ENCODE results near the gene PASK. TPM values are rescaled to one million over a fixed set of nuclear protein-coding genes. Genes with fewer than 3 reads are reported as not detected.

The PASK gene
- total RNA-seq, 1 experiment from 2014 or later, result 80.9 TPM

- TF ChIP-seq USF1 (CRISPR knock-in tag; IDR thresholded peaks at IDR 0.05) (no peak), MYBL2 (CRISPR knock-in tag; IDR thresholded peaks at IDR 0.05) (no peak), FOXP4 (CRISPR knock-in tag; IDR thresholded peaks at IDR 0.05) (no peak), ZNF121 (CRISPR knock-in tag; IDR thresholded peaks at IDR 0.05) (no peak), NR1H2 (CRISPR knock-in tag; IDR thresholded peaks at IDR 0.05) (no peak), CREB1 (CRISPR knock-in tag; IDR thresholded peaks at IDR 0.05) (no peak)
Observed at GRCh38 chr2:241189093-241189855, 40.0 kb upstream of the PASK start (continued).

GRCh38 chr2:241188361-241189092, 39.3 kb upstream of the PASK start, which contains the start of gene ANO7:
Gene ANO7, plus strand, starts transcription at chr2:241188677. Its CDS starts 1,387 bp downstream, at chr2:241190064.
- Mint-ChIP-seq H3K4me1 (peaks cover 10% of the 10 kb centered on the region), H3K27me3 (ENCODE audit: low read depth) (no peaks in the 10 kb centered on the region), H3K4me3 (no peak within 1 kb of the TSS), H3K27ac (no peak within 1 kb of the TSS), H3K36me3 (no peaks in the 10 kb centered on the region), H3K9me3 (no peaks in the 10 kb centered on the region)
- TF ChIP-seq TEAD1 (CRISPR knock-in tag; IDR thresholded peaks at IDR 0.05) (no peak), ZNF121 (CRISPR knock-in tag; IDR thresholded peaks at IDR 0.05) (0 out of 2 replicates have a peak, but pooled peaks have one; percentile 43)
- POLR2A ChIA-PET, result interaction anchor here (1.0 kb wide), 1 partner anchor 30 kb away, joined by 3 read pairs; no protein-coding TSS in a partner anchor
- DNase-seq (ENCODE audit: low spot score), result no peak
- ATAC-seq, result peak; percentile 38
- CTCF ChIA-PET, result interaction anchor here (1.3 to 1.4 kb wide), 2 partner anchors 14 to 205 kb away, joined by 3 read pairs; no protein-coding TSS in a partner anchor

- Mint-ChIP-seq H3K4me3 (no peak overlapping the region), H3K4me1 (peaks cover 10% of the 10 kb centered on the region), H3K9me3 (no peaks in the 10 kb centered on the region), H3K27ac (no peak overlapping the region), H3K27me3 (ENCODE audit: low read depth) (no peaks in the 10 kb centered on the region), H3K36me3 (no peaks in the 10 kb centered on the region)
- TF ChIP-seq GRHL2 (CRISPR knock-in tag; IDR thresholded peaks at IDR 0.05; ENCODE audit: insufficient replicate concordance, severe bottlenecking) (no peak), ZNF138 (CRISPR knock-in tag; conservative IDR thresholded peaks at IDR 0.05) (no peak), EMX1 (CRISPR knock-in tag; IDR thresholded peaks at IDR 0.05) (no peak), TEAD1 (CRISPR knock-in tag; IDR thresholded peaks at IDR 0.05) (no peak), IRF1 (CRISPR knock-in tag; IDR thresholded peaks at IDR 0.05) (no peak), OVOL2 (CRISPR knock-in tag; IDR thresholded peaks at IDR 0.05; ENCODE audit: borderline replicate concordance) (no peak), ZBTB21 (CRISPR knock-in tag; IDR thresholded peaks at IDR 0.05; ENCODE audit: borderline replicate concordance) (no peak), NR3C1 (CRISPR knock-in tag; conservative IDR thresholded peaks at IDR 0.05; ENCODE audit: low read depth) (no peak), ZSCAN18 (CRISPR knock-in tag; IDR thresholded peaks at IDR 0.05) (no peak), TCF7 (CRISPR knock-in tag; IDR thresholded peaks at IDR 0.05; ENCODE audit: low read depth) (no peak)
- DNase-seq (ENCODE audit: low spot score) (no peak), ATAC-seq (no peak)
- ChIA-PET CTCF (interaction anchor here (1.4 to 1.5 kb wide), 2 partner anchors 273 to 347 kb away, joined by 3 read pairs; no protein-coding TSS in a partner anchor), POLR2A (interaction anchor here (1.0 kb wide), 1 partner anchor 31 kb away, joined by 3 read pairs; no protein-coding TSS in a partner anchor)
Observed at GRCh38 chr2:241187918-241188234, 38.6 kb upstream of the PASK start.
